Stimulated activated naive CD8-positive, alpha-beta T cell treated with anti-CD3 and anti-CD28 coated beads, Interleukin-15, Interleukin-2, amounts not matched to agents 100 U/mL and 50 U/mL, for 24 hours (primary cell): ENCODE data around the gene EFCC1.

Experiments
- ATAC-seq: fragments of 150-1000 bp; cut with Tn5 transposase; one replicate; pipeline ENCODE4 v1.10.0; 2021
- DNase-seq: peaks from one replicate; pipeline ENCODE4 v3.0.0; 2021

The EFCC1 gene

GRCh38 chr3:129014793-129015345 is 13.8 kb downstream of the EFCC1 start:
- DNase-seq (no peak), ATAC-seq (no peak)

GRCh38 chr3:129015388-129016105 is 14.4 kb downstream of the EFCC1 start:
- DNase-seq (peak; percentile 45), ATAC-seq (peak; percentile 53)

GRCh38 chr3:129016356-129016719 is 15.2 kb downstream of the EFCC1 start:
- ATAC-seq (peak; percentile 80), DNase-seq (peak; percentile 63)

GRCh38 chr3:129016720-129017483 is 15.8 kb downstream of the EFCC1 start:
- ATAC-seq = no peak
- DNase-seq = no peak

GRCh38 chr3:129017484-129017899 is 16.4 kb downstream of the EFCC1 start:
- no peak for ATAC-seq
- no peak for DNase-seq

- ATAC-seq = no peak
- no peak for DNase-seq
Measured at GRCh38 chr3:129018271-129018670, 17.2 kb downstream of the EFCC1 start.

- DNase-seq (no peak), ATAC-seq (no peak)
Measured at GRCh38 chr3:129018751-129019150, 17.6 kb downstream of the EFCC1 start.

- no peak for ATAC-seq
Measured at GRCh38 chr3:129019266-129019665, 18.2 kb downstream of the EFCC1 start.

GRCh38 chr3:129020691-129021090 is 19.6 kb downstream of the EFCC1 start:
- no peak for DNase-seq
- no peak for ATAC-seq

More at GRCh38 chr3:129019266-129019665, 18.2 kb downstream of the EFCC1 start:
- no peak for DNase-seq

- ATAC-seq (no peak), DNase-seq (no peak)
Measured at GRCh38 chr3:129021140-129021551, 20.0 kb downstream of the EFCC1 start.

GRCh38 chr3:129022114-129023007 is 21.3 kb downstream of the EFCC1 start:
- ATAC-seq = no peak
- DNase-seq = no peak

GRCh38 chr3:129023008-129023358 is 21.9 kb downstream of the EFCC1 start:
- ATAC-seq = no peak
- no peak for DNase-seq

- no peak for ATAC-seq
- DNase-seq = no peak
Measured at GRCh38 chr3:129023909-129024308, 22.8 kb downstream of the EFCC1 start.

- ATAC-seq (no peak), DNase-seq (no peak)
Measured at GRCh38 chr3:129025108-129025507, 24.0 kb downstream of the EFCC1 start.

- DNase-seq (no peak), ATAC-seq (no peak)
Measured at GRCh38 chr3:129025691-129026435, 24.8 kb downstream of the EFCC1 start.

GRCh38 chr3:129026728-129027543 is 25.8 kb downstream of the EFCC1 start:
- ATAC-seq (peak; percentile 100), DNase-seq (peak; percentile 92)

- no peak for ATAC-seq
- no peak for DNase-seq
Measured at GRCh38 chr3:129027544-129027880, 26.4 kb downstream of the EFCC1 start.

- no peak for DNase-seq
Measured at GRCh38 chr3:129028866-129029265, 27.8 kb downstream of the EFCC1 start.

GRCh38 chr3:129030611-129031010 is 29.5 kb downstream of the EFCC1 start:
- ATAC-seq (no peak), DNase-seq (no peak)

More at GRCh38 chr3:129028866-129029265, 27.8 kb downstream of the EFCC1 start:
- no peak for ATAC-seq

GRCh38 chr3:129031476-129032215 is 30.5 kb downstream of the EFCC1 start:
- ATAC-seq (no peak), DNase-seq (no peak)
